GM12801 (cell line): Measurements from ENCODE around the gene PTPRO.

ENCODE experiments used
- CTCF ChIP-seq: IDR thresholded peaks from one replicate; pipeline ENCODE4 v1.5.1; 2011; ENCODE audit warnings: control low read depth; ENCODE audit not compliant: insufficient read length; ENCODE audit errors: extremely low read depth

The PTPRO gene

GRCh38 chr12:15550793-15551192 is 228.5 kb downstream of the PTPRO start:
- TF ChIP-seq CTCF: no peak

GRCh38 chr12:15555446-15555845 is 233.1 kb downstream of the PTPRO start:
- no peak for TF ChIP-seq CTCF

- no peak for TF ChIP-seq CTCF
Measured at GRCh38 chr12:15556411-15557102, 234.2 kb downstream of the PTPRO start.

- TF ChIP-seq CTCF: no peak
Measured at GRCh38 chr12:15558915-15559528, 236.7 kb downstream of the PTPRO start.

GRCh38 chr12:15561396-15561795 is 239.1 kb downstream of the PTPRO start:
- no peak for TF ChIP-seq CTCF

GRCh38 chr12:15562263-15562662 is 240.0 kb downstream of the PTPRO start:
- TF ChIP-seq CTCF: no peak

GRCh38 chr12:15563663-15564062 is 241.4 kb downstream of the PTPRO start:
- no peak for TF ChIP-seq CTCF
